ENCODE measurements around the gene NCAM1. TPM values are rescaled to one million over a fixed set of nuclear protein-coding genes. Genes with fewer than 3 reads are reported as not detected.

NCAM1 gene
- polyA plus RNA-seq, 1 experiment, result 0.27 TPM

- ChIA-PET POLR2A (no interaction called here), CTCF (no interaction called here)
- no peaks in the 10 kb centered on the region for H3K36me3 ChIP-seq (ENCODE audit: control insufficient read depth, insufficient read depth, low read length)
- H3K4me3 ChIP-seq (ENCODE audit: low read depth, low read length), result no peak overlapping the region
- no peaks in the 10 kb centered on the region for H3K27me3 ChIP-seq (ENCODE audit: control insufficient read depth, insufficient read depth, low read length)
- TF ChIP-seq, protein P1, sequence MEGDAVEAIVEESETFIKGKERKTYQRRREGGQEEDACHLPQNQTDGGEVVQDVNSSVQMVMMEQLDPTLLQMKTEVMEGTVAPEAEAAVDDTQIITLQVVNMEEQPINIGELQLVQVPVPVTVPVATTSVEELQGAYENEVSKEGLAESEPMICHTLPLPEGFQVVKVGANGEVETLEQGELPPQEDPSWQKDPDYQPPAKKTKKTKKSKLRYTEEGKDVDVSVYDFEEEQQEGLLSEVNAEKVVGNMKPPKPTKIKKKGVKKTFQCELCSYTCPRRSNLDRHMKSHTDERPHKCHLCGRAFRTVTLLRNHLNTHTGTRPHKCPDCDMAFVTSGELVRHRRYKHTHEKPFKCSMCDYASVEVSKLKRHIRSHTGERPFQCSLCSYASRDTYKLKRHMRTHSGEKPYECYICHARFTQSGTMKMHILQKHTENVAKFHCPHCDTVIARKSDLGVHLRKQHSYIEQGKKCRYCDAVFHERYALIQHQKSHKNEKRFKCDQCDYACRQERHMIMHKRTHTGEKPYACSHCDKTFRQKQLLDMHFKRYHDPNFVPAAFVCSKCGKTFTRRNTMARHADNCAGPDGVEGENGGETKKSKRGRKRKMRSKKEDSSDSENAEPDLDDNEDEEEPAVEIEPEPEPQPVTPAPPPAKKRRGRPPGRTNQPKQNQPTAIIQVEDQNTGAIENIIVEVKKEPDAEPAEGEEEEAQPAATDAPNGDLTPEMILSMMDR (IDR thresholded peaks at IDR 0.05; ENCODE audit: insufficient read depth, low read depth, low read length), result no peak
- no peak for DNase-seq (ENCODE audit: low read depth)
These were observed 18.1 kb upstream of the NCAM1 start for GRCh38 chr11:112942966-112943643.

DNA sequence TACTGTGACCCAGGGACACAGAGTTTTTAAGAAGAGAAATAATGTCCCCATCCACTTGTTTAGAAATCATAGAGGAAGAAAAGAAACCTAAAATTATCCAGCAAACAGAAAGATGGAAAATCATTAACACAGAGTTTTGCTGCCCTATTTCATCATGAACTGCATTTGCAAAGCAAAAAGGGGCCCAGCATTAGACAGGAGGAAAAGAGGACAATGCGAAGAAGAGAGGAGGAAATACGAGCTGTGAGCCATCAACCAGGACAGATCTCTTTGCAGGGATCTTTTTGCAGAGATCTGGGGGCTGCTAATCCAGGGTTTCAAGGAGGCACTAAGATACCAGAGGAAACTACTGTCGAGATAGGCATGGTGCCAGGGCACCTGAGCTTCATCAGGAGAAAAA is 14.4 kb upstream of the NCAM1 start:
- no peaks in the 10 kb centered on the region for H3K36me3 ChIP-seq (ENCODE audit: control insufficient read depth, insufficient read depth, low read length)
- TF ChIP-seq, protein P1 (IDR thresholded peaks at IDR 0.05; ENCODE audit: insufficient read depth, low read depth, low read length), result no peak
- no peaks in the 10 kb centered on the region for H3K27me3 ChIP-seq (ENCODE audit: control insufficient read depth, insufficient read depth, low read length)
- no peak for DNase-seq (ENCODE audit: low read depth)
- ChIA-PET POLR2A (no interaction called here), CTCF (no interaction called here)
- H3K4me3 ChIP-seq (ENCODE audit: low read depth, low read length), result no peak overlapping the region

- ChIA-PET CTCF (no interaction called here), POLR2A (no interaction called here)
- TF ChIP-seq, protein P1 (IDR thresholded peaks at IDR 0.05; ENCODE audit: insufficient read depth, low read depth, low read length), result no peak
- Histone ChIP-seq H3K36me3 (ENCODE audit: control insufficient read depth, insufficient read depth, low read length) (no peaks in the 10 kb centered on the region), H3K27me3 (ENCODE audit: control insufficient read depth, insufficient read depth, low read length) (no peaks in the 10 kb centered on the region), H3K4me3 (ENCODE audit: low read depth, low read length) (no peak overlapping the region)
- DNase-seq (ENCODE audit: low read depth), result no peak
These were observed 11.2 kb upstream of the NCAM1 start for GRCh38 chr11:112949781-112950575.

GRCh38 chr11:112958670-112959069 is 2.5 kb upstream of the NCAM1 start:
- peak; percentile 34 for DNase-seq (ENCODE audit: low read depth)
- TF ChIP-seq, protein P1 (IDR thresholded peaks at IDR 0.05; ENCODE audit: insufficient read depth, low read depth, low read length), result no peak
- CTCF ChIA-PET, result no interaction called here
- no peaks in the 10 kb centered on the region for H3K36me3 ChIP-seq (ENCODE audit: control insufficient read depth, insufficient read depth, low read length)
- POLR2A ChIA-PET, result no interaction called here
- no peak overlapping the region for H3K4me3 ChIP-seq (ENCODE audit: low read depth, low read length)
- H3K27me3 ChIP-seq (ENCODE audit: control insufficient read depth, insufficient read depth, low read length), result peaks cover 16% of the 10 kb centered on the region

DNA sequence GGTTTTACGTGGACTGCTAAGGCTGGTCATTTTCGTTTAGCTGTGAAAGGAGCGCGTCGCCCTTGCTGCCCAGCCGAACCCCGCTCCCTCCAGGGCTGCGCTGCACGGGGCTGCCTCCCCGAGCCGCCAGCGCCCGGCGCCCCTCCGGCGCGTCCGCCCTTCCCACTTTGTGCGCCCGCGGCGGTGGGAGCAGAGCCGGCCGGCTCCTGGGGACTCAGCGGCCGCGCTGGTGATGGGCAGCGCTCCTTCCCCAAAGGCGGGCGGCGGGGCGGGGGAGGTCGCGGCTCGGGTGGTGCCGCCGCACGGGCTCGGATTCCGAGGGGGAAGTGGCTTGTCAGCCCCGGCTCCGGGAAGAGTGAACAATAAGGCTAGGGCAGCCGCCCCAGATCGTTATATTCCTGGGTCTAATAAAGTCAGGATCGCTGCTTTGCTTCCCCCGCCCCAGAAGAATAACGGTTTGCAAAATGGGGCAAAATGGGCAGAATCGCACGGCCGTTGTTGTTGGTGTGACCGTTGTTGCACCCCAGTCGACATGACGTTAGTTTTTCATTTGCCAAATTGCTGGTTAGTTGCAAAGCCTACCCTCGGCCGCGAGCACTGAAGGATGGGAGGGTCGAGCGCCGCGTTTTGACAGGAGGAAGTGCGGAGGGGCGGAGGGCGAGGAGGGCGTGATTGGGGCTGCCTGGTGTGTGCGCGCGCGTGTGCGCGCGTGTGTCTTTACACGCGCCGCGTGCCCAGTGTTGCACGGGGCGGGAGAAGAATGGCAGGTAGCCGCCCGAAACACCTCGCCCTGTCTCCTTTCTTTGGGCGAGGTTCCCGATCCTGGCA is 745 bp downstream of the NCAM1 start:
- TF ChIP-seq, protein P1 (IDR thresholded peaks at IDR 0.05; ENCODE audit: insufficient read depth, low read depth, low read length), result no peak
- H3K27me3 ChIP-seq (ENCODE audit: control insufficient read depth, insufficient read depth, low read length), result peaks cover 18% of the 10 kb centered on the region
- H3K4me3 ChIP-seq (ENCODE audit: low read depth, low read length), result peak overlapping the region; percentile 39
- ChIA-PET POLR2A (no interaction called here), CTCF (no interaction called here)
- no peaks in the 10 kb centered on the region for H3K36me3 ChIP-seq (ENCODE audit: control insufficient read depth, insufficient read depth, low read length)
- no peak for DNase-seq (ENCODE audit: low read depth)
